Upper lobe of right lung (tissue), 1 donor: ENCODE data around the gene HBG2. TPM values are rescaled to one million over a fixed set of nuclear protein-coding genes. Genes with fewer than 3 reads are reported as not detected.

Experiments
- ATAC-seq: fragments of 200-7000 bp; cut with Tn5 transposase; one replicate; pipeline ENCODE4 v1.9.1; 2020; ENCODE audit warnings: mild to moderate bottlenecking, moderate library complexity
- DNase-seq: peaks from one replicate; pipeline ENCODE4 v3.0.0-alpha.2; 2020
- H3K27ac ChIP-seq: fragments of 200-600 bp; one replicate; pipeline ENCODE4 v1.8.0; 2022
- H3K27me3 ChIP-seq: fragments of 200-600 bp; one replicate; pipeline ENCODE4 v1.8.0; 2022; ENCODE audit warnings: mild to moderate bottlenecking
- H3K36me3 ChIP-seq: fragments of 200-600 bp; one replicate; pipeline ENCODE4 v1.8.0; 2022
- H3K4me1 ChIP-seq: fragments of 200-600 bp; one replicate; pipeline ENCODE4 v1.8.0; 2022
- H3K4me3 ChIP-seq: fragments of 200-600 bp; one replicate; pipeline ENCODE4 v1.8.0; 2022; ENCODE audit warnings: mild to moderate bottlenecking
- H3K9me3 ChIP-seq: fragments of 200-600 bp; one replicate; pipeline ENCODE4 v1.8.0; 2022
- intact Hi-C: fragments of 100-400 bp; cut with DNase I; formaldehyde crosslinking; loops from one replicate; pipeline ENCODE4 v1.11.0; 2022
- total RNA-seq: library from RNA; stranded (reverse); fragmentation: NEBNext Ultra II Directional; extraction: Animal tissue kit (Norgen Biotek cat#: 25700); gene quantifications from one replicate; pipeline ENCODE4 v1.2.1, GENCODE V29; 2021
- TF ChIP-seq, protein P1 (sequence below): fragments of 200-600 bp; IDR thresholded peaks from one replicate; pipeline ENCODE4 v1.8.0; 2022; ENCODE audit warnings: antibody characterized with exemption
- donor health status: DM: no; HTN: yes; CAD: no; lungs with severe emphysema.

The HBG2 gene
- total RNA-seq, 1 donor from 2014 or later: 1.0 TPM

DNA sequence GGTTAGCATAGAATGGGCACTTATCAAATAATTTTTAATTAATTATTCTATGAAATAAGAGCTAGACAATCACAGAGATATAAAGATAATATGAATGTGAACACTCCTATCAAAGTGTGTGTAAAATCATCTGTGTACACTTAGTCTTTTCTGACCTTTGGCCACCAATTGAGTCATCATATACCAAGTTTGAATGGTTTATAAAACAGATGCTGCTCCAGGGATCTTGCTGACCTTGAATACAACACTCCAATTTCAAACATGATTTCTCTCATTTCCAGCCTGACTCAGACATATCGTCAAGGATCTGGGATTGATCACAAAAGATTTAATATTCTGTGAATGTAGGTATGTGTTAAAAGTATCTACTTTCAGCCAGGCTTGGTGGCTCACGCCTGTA is 51.2 kb downstream of the HBG2 start:
- intact Hi-C loops: no loop called here
- ATAC-seq: no peak
- TF ChIP-seq, protein P1, sequence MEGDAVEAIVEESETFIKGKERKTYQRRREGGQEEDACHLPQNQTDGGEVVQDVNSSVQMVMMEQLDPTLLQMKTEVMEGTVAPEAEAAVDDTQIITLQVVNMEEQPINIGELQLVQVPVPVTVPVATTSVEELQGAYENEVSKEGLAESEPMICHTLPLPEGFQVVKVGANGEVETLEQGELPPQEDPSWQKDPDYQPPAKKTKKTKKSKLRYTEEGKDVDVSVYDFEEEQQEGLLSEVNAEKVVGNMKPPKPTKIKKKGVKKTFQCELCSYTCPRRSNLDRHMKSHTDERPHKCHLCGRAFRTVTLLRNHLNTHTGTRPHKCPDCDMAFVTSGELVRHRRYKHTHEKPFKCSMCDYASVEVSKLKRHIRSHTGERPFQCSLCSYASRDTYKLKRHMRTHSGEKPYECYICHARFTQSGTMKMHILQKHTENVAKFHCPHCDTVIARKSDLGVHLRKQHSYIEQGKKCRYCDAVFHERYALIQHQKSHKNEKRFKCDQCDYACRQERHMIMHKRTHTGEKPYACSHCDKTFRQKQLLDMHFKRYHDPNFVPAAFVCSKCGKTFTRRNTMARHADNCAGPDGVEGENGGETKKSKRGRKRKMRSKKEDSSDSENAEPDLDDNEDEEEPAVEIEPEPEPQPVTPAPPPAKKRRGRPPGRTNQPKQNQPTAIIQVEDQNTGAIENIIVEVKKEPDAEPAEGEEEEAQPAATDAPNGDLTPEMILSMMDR: no peak

More for the DNA sequence above, 51.2 kb downstream of the HBG2 start:
- Histone ChIP-seq H3K9me3 (no peaks in the 10 kb centered on the region), H3K27me3 (no peaks in the 10 kb centered on the region), H3K4me1 (no peaks in the 10 kb centered on the region), H3K27ac (no peak overlapping the region), H3K4me3 (no peak overlapping the region), H3K36me3 (no peaks in the 10 kb centered on the region)
- DNase-seq: no peak

Other genes with a start within 250 kb of the HBG2 start
- not detected for gene OR52J3, start 208.3 kb downstream of the HBG2 start, total RNA-seq
- gene OR52E2, start 195.2 kb downstream of the HBG2 start, total RNA-seq: not detected
- not detected for gene OR52E1, start 185.2 kb downstream of the HBG2 start, total RNA-seq
- not detected for gene OR52A5, start 116.4 kb downstream of the HBG2 start, total RNA-seq
- gene OR52A1, start 100.0 kb downstream of the HBG2 start, total RNA-seq: not detected
- gene OR51V1, start 54.1 kb downstream of the HBG2 start, total RNA-seq: not detected
- 338 TPM for gene HBB, start 27.7 kb downstream of the HBG2 start, total RNA-seq
- gene HBD, start 20.3 kb downstream of the HBG2 start, total RNA-seq: not detected
- not detected for gene HBG1, start 4.9 kb downstream of the HBG2 start, total RNA-seq
- not detected for gene HBE1, start 15.2 kb upstream of the HBG2 start, total RNA-seq
- not detected for gene OR51B4, start 47.2 kb upstream of the HBG2 start, total RNA-seq
- not detected for gene OR51B2, start 69.5 kb upstream of the HBG2 start, total RNA-seq
- not detected for gene OR51B5, start 88.7 kb upstream of the HBG2 start, total RNA-seq
- not detected for gene OR51B6, start 96.7 kb upstream of the HBG2 start, total RNA-seq
- gene OR51M1, start 129.0 kb upstream of the HBG2 start, total RNA-seq: not detected
- gene OR51Q1, start 167.3 kb upstream of the HBG2 start, total RNA-seq: not detected
- not detected for gene OR51I1, start 186.7 kb upstream of the HBG2 start, total RNA-seq
- not detected for gene OR51I2, start 194.5 kb upstream of the HBG2 start, total RNA-seq
- not detected for gene OR52D1, start 233.9 kb upstream of the HBG2 start, total RNA-seq